Amniotic stem cell (primary cell): Measurements from ENCODE around the gene NCOA7.
"Not testable (repeated sequence)": the region's sequence is repeated elsewhere in the genome, so short reads cannot be mapped to it uniquely, and the experiment has no call there.

Experiments
- DNase-seq: peaks from one replicate; lab custom pipeline; 2025; lab: John Stamatoyannopoulos, UW

The NCOA7 gene

DNA sequence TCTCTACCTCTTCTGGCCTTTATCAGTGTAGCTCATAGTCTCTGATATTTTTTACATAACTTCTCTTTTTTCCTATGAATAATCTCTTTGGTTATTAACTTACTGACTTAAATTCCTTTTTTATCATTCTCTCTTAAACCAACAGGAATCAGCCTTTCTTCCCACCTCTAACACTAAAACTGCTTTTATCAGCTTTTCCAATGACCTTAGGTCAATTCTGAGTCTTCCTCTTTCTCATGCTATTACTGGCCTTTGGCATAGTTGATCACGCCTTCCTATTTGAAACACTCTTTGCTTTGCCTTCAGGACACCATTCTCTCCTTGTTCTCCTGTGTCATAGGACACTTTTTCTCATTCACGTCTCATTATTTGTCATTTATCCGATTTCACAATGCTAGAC lies 157.7 kb downstream of the NCOA7 start:
- no peak for DNase-seq

DNA sequence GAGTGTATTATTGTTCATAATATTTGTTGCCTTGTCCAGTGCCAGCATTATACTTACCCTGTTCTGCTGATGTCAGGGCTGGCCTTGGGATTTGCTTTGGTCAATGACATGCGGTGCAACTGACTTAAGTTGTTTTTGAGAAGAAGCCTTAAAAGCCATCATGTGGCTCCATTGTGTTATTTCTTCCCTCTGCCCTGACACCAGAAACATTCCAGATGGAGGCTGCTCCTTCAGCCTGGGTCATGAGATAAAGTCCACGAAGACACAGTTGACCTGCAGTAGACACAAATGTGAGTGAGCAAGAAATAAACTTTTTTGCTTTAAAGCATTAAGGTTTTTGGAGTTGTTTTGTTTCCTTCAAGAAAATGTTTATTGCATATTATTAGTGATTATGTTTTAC lies 158.3 kb downstream of the NCOA7 start:
- no peak for DNase-seq

DNA sequence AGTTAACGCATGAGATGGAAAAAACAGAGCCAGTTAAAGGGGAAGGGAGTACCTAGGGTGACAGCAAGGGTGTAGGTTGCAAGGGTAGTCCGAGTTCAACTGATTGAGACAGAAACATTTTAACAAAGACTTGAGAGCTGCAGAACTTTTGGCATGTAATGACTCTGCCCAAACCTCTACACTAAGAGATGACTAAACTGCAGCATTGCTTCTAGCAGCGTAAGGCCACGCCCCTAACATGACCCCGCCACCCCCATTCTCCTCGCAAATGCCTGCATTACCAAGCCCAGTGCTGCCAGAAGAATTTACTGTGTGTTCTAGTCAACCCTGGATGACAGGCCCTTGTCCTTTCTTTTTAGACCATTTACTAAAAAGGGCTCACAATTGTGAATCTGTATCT lies 159.5 kb downstream of the NCOA7 start:
- no peak for DNase-seq

DNA sequence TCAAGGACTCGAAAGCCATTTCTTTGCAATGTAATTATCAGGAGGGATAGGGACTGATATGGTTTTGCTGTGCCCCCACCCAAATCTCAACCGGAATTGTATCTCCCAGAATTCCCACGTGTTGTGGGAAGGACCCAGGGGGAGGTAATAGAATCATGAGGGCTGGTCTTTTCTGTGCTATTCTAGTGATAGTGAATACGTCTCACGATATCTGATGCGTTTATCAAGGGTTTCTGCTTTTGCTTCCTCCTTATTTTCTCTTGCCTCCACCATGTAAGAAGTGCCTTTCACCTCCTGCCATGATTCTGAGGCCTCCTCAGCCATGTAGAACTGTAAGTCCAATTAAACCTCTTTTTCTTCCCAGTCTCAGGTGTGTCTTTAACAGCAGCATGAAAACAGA lies 160.0 kb downstream of the NCOA7 start:
- DNase-seq, result not testable (repeated sequence)

DNA sequence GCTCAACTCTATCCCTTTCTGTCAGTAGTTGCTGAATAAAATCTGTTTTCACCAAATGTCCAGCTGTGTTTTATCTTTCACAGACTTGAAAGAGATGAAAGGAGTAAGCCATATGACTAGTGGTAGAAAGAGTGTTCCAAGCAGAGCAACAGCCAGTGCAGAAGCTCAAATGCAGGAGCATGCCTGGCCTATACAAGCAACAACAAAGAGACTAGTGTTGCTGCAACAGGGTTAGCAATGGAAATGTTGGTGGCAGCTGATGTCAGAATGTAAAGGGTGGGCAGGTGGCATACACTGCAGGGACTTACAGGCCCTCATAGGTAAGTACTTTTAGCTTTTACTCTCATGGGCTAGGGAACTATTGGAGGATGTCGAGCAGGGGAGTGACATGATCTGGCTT lies 160.6 kb downstream of the NCOA7 start:
- DNase-seq, result no peak

DNA sequence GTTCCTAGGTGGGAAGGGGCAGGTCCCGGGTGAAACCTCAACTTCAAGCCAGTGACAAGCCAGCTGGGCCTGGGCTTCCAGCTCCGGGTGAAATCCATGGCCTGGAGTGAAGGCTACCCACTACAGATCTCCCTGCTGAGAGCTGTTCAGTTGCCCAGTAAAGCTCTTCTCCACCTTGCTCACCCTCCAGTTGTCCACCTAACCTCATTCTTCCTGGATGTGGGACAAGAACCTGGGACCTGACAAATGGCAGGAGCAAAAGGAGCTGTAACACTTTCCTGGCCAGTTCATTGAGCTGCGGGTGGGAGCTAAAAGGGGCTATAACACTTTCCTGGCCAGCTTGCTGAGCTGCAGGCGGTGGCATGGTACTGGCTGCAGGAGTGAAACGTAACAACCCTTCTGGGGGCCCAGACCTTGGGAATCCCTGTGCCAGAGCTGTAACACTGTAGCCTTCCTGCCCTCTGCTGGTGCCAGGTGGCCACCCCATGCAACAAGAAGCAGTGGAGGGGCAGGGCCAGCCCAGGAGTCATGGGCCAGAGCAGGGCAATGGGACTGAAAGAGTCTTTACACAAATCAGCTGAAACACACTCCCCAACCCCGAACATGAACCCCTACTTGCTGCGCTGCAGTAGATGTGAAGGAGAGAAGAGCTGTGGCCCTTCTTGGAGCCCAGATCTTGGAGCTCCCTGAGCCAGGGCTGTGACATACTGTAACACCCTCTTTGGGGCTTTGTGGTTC lies 162.2 kb downstream of the NCOA7 start:
- DNase-seq, result no peak

DNA sequence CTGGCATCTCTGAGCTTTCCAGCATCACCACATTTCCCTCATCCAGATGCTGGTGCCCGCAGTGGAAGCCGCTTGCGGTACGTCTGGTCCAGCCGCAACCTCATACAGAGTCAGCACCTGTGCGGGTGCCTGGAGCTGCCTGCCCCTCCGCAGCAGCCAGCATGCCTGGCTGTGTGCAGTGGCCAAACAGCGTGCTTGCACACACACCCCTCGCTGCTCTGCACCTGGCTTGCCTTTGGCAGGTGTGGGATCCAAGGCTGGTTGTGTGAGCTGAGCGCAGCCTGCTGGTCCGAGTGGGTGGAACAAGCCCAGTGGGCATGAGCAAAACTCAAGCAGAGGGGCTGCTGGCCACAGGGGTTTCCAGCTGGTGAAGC lies 162.7 kb downstream of the NCOA7 start:
- no peak for DNase-seq

DNA sequence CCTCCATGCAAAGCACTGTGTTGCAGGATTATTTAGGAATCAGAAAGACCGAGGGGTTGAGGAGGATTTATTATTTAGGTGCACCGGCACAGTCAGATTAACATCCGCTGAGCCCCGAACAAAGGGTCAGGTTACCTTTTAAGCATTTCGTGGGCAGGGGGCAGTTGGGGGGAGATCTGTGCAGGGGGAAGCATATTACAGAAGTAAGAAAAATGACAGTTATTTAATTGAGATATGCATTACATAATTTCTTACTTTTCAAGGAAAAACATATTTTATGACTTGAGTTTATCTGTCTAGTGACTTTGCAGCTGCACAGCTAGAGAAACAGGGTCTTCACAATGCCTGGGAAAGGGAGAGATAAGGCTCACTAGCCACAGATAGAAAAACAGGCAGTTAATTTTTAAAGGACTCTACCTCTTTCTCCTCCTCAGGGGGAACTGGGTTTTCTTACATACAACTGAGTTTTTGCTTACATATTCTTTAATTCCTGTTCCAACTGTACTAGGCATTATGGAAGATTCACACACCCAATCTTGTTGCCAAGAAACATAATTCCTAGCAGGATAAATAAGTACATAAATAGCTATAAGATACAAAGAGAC lies 164.1 kb downstream of the NCOA7 start:
- DNase-seq, result no peak

DNA sequence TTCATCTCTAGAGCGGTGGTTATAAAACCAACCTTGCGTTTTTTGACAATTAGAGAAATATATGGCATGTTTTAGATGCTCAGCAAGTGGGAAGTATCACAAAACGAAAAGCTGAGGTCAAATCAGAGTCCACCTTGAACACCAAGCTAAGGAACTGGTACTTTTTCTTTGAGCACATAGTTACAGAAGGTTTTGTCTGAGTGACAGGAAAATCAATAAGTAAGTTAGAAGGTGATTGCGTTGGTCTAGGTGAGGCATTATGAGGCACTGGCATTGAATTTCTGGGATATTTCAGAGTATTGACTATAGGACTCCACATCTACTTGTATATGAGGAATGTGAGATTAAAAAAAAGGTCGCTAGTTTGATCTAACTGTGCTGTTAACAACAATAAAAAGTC lies 165.2 kb downstream of the NCOA7 start:
- no peak for DNase-seq

DNA sequence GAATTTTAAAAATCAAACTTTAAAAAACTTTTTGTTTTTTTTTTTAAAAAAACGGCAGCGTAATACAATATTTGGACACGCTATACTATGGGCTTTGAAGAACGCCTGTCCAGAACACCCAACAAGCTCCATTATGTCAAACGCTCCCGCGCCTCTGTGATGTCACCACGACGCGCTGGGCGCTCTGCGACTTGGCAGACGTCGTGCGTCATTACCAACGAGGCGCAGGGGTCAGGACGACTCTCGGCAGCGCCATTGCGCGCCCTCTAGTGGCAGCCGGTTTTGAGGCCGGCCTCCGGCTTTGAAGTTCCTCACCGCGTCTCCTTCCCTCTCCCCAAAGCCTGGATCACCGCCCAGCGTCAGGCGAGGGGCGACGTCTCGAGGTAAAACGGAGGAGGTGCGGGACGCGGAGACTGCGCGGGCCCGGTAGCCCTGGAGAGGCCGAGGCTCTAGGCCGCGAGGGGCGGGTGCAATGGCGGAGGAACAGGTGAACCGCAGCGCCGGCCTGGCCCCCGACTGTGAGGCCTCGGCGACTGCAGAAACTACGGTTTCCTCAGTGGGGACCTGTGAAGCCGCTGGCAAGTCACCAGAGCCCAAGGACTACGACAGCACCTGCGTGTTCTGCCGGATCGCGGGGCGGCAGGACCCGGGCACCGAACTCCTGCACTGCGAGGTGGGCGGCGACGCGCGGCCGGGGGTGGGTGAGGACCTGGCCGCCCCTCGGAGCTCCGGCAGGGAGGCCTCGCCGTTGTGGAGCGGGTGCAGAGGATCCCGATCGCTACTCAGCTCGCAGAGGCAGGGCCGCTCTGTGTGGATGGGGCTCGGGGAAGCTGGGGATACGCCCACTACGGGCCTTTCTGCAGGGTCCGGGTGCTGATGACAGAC lies 166.0 kb downstream of the NCOA7 start, which contains the start of gene HINT3:
Gene HINT3 (plus strand): TSS at position 265 of the 885 bp plus-strand sequence. CDS start 208 bp downstream, at position 473.
- DNase-seq, result peak; percentile 98

DNA sequence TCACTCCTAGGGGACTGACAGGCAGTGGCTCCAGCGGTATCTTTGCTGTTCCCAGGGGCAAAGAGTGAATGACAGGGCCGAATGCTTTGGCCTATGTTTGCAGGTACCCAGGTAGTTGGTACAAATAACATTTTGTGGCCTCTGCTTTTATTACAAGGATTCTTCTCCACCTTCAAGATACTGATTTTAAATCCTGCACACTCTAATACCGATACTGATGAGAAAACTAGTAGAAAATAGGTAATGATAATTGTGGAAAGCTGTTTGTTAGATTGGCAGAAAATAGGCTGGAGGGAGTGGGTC lies 166.6 kb downstream of the NCOA7 start:
- DNase-seq, result no peak

DNA sequence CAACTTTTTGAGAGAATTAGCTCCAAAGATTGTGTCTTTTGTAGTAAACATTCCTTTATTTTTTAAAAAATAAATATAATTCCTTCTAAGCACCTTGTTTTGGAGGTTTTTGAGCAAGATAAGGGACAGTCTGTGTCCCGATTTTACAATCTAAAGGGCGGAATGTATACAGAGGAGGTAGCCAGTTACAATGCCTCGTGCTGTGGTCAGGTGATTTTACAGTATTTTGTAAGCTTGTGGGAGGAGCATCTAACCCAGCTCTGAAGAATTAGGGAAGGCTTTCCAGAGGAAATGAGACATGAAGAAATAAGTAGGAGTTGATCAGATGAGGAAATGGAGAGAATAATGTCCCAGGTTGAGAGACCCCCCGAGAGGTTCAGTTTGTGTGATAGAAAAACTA lies 167.1 kb downstream of the NCOA7 start:
- DNase-seq, result no peak

DNA sequence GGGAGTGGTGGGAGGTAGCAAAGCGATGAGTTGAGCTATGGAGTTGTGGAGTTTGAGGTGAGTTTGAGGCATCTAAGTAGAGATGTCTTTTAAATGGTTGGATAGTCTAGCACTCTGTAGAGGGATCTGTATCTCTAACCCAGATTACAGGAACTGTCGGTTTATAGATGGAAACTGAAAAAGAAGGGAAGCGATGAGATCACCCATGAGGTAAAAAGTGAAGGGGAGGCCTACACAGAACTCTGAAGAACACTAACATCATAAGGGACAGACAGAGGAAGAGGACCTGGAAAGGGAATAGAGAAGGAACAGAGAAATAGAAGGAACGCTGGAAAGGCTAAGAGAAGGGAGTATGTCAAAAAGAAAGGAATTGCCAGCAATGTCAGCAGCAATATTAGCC lies 168.3 kb downstream of the NCOA7 start:
- no peak for DNase-seq

DNA sequence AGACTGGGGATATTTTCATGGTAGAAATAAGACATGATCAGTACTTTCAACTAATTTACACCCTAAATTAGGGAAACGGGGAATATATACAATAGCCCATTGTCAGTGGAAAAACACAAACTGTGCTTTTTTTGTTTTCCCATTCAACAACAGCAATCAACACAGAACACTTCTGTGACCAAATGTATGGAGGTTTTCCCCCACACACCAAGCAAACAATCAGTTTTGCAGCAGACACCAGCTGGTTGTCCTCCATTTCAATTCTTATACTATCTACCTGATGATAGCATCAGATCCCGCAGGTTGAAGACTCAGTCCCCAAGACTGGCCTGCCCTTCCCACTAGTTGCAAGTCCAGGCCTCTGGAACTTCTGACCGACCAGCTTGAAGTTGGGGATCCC lies 170.4 kb downstream of the NCOA7 start:
- DNase-seq, result no peak

DNA sequence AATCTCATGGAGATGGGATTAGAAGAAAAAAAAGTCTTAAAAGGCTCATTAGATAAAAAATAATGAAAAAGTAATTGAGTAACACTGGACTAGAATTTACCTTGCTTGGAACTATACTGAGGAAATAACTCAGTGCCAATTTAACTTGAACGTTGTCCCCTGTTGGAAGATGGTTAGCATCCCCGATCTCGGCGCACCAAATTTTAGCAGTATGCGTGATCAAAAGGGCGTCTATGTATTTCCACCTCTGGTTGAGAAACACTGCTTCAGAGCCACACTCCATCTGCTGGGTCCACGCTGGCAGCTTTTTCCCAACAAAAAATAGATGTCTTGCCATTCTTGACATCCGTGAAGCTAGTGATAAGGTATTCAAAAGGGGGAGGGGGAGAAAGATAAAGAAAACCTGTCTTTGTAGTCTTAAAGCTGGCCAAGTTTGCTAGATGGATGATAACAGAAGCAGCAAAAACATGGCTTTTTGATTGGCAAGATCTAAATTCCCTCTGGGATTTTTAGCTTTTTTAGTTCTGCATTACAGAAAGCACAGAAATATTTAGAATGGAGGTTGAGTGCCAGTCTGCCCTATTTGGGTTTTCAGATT lies 172.2 kb downstream of the NCOA7 start:
- no peak for DNase-seq

DNA sequence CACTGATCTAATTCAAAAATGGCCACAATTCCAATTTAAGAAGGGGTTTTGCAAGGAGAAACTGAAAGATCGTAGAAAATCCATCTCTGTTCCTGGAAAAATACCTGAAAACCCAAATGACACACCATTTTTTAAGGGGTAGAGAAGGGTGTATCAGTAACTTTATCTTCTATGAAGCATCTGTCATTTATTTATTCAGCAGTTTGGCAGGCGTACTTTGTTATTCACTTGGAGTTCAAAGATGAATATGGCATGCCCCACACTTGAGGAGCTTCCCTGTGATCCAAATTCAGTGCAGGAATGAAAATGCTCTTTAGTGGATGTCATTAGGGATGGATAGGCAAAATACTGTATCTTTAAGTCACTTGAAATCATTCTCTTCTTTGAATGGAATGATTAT lies 173.1 kb downstream of the NCOA7 start:
- DNase-seq, result no peak

DNA sequence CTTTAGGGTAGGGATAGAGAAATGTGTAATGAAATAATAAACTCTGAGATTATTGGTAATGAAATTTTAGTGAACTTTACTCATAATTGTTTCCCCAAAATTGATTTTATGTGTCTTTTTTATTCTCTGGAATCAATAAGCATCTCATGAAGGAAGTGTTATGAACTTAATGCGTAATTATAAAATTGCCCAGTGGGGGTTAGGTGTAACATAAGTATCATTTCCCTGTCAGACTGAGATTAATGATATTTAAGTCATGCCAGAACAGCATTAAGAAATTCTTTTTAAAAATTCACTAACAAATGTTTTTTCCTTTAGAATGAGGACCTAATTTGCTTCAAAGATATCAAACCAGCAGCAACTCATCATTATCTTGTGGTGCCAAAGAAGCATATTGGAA lies 175.8 kb downstream of the NCOA7 start:
- no peak for DNase-seq

DNA sequence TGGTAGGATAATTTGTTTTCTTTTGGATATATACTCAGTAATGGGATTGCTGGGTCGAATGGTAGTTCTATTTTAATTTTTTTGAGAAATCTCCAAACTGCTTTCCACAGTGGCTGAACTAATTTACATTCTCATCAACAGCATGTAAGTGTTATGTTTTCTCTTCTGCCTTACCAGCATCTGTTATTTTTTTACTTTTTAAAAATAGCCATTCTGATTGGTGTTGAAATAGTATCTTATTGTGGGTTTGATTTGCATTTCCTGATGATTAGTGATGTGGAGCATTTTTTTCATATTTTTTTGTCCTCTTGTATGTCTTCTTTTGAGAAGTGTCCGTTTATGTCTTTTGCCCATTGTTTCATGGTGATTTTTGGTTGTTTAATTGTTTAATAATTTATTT lies 177.7 kb downstream of the NCOA7 start:
- DNase-seq, result no peak

DNA sequence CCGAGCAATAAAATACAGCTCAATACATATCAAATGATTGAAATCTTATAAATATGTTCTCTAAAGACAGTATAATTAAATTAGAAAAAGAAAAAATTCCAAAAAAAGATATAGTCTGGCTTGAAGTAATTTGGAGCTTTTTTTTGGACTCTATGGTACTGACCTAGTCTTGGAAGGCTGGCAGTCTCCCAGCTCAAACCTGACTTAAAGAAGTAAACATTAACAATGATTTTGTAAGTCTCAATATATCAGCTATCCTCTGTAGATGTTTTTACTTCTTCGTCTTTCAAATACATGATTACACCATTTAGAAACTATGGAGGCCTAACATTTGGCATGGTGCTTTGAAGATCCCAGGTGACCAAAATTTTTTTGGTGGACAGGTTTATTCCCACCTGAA lies 180.0 kb downstream of the NCOA7 start:
- no peak for DNase-seq

DNA sequence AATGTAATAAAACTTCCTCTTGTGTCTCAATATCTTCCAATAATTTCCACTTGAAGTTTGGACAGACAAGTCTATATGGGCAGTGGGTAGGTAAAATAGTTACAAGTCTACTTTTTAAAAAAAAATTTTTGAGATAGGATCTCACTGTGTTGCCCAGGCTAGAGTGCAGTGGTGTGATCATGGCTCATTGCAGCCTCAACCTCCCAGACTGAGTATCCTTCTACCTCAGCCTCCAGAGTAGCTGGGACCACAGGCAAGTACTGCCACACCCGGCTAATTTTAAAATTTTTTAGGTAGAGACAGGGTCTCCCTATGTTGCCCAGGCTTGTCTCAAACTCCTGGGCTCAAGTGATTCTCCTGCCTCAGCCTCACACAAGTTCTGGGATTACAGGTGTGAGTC lies 181.7 kb downstream of the NCOA7 start:
- DNase-seq, result not testable (repeated sequence)

DNA sequence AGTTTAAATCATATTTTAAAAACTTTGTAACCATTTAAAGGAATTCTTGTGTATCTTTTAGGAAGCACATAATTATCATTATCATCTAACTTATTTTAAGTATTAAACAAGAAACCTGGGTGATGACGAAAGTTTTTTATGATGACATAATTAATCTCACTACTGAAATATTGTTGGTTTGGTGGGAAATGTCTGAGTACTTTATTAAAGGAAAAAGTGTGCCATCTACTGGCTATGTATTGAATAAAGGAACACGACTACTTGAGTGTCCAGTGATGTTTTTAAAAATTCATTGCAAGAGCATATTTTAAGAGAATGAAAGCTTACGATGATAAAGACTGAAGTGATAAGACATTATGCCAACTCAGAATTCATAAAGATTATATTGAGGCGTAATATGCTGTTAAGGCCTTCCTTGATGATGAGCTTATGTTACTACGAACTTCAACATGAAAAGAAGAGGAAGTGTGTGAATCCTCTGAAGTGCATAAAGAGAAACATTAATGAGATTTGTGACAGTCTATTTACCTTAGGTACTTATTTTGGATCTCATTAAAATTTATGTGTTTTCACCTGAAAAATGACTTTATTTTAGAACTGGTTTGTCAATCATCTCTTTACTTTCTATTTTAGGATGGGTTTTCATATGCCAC lies 183.6 kb downstream of the NCOA7 start:
- peak; percentile 58 for DNase-seq

DNA sequence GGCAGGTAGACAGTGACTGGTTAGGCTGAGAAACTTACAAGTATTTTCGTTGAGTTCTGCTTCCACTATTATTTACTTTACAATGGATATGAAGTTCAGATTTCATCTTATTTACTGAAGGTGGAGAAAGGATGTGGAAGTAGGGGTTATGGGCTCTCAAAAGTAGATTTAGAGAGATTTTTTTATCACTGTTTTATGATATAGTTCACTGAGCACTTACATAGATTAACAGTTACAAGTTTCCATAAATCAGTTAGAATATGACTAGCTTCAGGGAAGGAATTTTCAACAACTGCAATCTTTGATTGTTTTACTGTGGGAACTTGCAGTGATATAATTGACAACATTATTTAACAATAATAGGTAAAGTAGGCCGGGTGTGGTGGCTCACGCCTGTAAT lies 188.3 kb downstream of the NCOA7 start:
- DNase-seq, result no peak
